Mesenchymal stem cell (in vitro differentiated cells and primary cell): ENCODE measurements around the gene IFI27L1.

ENCODE experiments used
- DNase-seq: peaks from one replicate; pipeline ENCODE4 v3.0.0-alpha.2; 2013
- H2AFZ ChIP-seq: one replicate; pipeline ENCODE4 v1.6.1; 2013; ENCODE audit warnings: low read depth, mild to moderate bottlenecking, control low read depth, inconsistent platforms, low read length, moderate library complexity
- H2AK5ac ChIP-seq: 2 replicates; pipeline ENCODE4 v1.6.1; 2013; ENCODE audit warnings: low read length, moderate library complexity, mild to moderate bottlenecking, inconsistent platforms; ENCODE audit not compliant: severe bottlenecking
- H2BK120ac ChIP-seq: one replicate; pipeline ENCODE4 v1.6.1; 2013; ENCODE audit warnings: low read depth, mild to moderate bottlenecking, inconsistent platforms, low read length, moderate library complexity
- H2BK12ac ChIP-seq, 2 experiments: one replicate each; pipeline ENCODE4 v1.6.1; 2013; ENCODE audit warnings: inconsistent platforms in 2 of 2, low read length in 2 of 2, mild to moderate bottlenecking in 2 of 2, moderate library complexity in 2 of 2, control low read depth in 1 of 2
- H2BK15ac ChIP-seq: one replicate; pipeline ENCODE4 v1.6.1; 2013; ENCODE audit warnings: mild to moderate bottlenecking, low read depth, inconsistent platforms; ENCODE audit not compliant: poor library complexity, severe bottlenecking
- H2BK5ac ChIP-seq: 2 replicates; pipeline ENCODE4 v1.6.1; 2013; ENCODE audit warnings: low read depth, mild to moderate bottlenecking, low read length, control low read depth, inconsistent platforms; ENCODE audit not compliant: poor library complexity, severe bottlenecking
- H3K14ac ChIP-seq, 2 experiments: one replicate each; pipeline ENCODE4 v1.6.1; 2013; ENCODE audit warnings: inconsistent platforms in 2 of 2, low read length in 2 of 2, control low read depth in 1 of 2, mild to moderate bottlenecking in 1 of 2, moderate library complexity in 1 of 2
- H3K18ac ChIP-seq, 2 experiments: one replicate each; pipeline ENCODE4 v1.6.1; 2013; ENCODE audit warnings: inconsistent platforms in 2 of 2, low read length in 2 of 2, control low read depth in 1 of 2, low read depth in 1 of 2, mild to moderate bottlenecking in 1 of 2
- H3K23ac ChIP-seq, 2 experiments: one replicate each; pipeline ENCODE4 v1.6.1; 2013; ENCODE audit warnings: inconsistent platforms in 2 of 2, low read length in 2 of 2, mild to moderate bottlenecking in 2 of 2, moderate library complexity in 2 of 2, control low read depth in 1 of 2
- H3K27ac ChIP-seq: 2 replicates; pipeline ENCODE4 v1.5.1; 2013; ENCODE audit warnings: mild to moderate bottlenecking, moderate library complexity, low read length, control low read depth, inconsistent platforms; ENCODE audit not compliant: poor library complexity, severe bottlenecking
- H3K27me3 ChIP-seq, 2 experiments: 2 replicates each; pipeline versions ENCODE4 v1.6.1 to v1.7.0; 2013; ENCODE audit warnings: low read length in 2 of 2, mild to moderate bottlenecking in 2 of 2, moderate library complexity in 2 of 2, control low read depth in 1 of 2, inconsistent platforms in 1 of 2; ENCODE audit not compliant: control insufficient read depth in 1 of 2, insufficient read depth in 1 of 2
- H3K36me3 ChIP-seq, 2 experiments: 2 replicates each; pipeline versions ENCODE4 v1.6.1 to v1.7.0; 2013; ENCODE audit warnings: low read length in 2 of 2, control low read depth in 1 of 2, inconsistent platforms in 1 of 2, low read depth in 1 of 2, mild to moderate bottlenecking in 1 of 2; ENCODE audit not compliant: insufficient read depth in 2 of 2, control insufficient read depth in 1 of 2
- H3K4ac ChIP-seq, 2 experiments: one replicate each; pipeline ENCODE4 v1.6.1; 2013; ENCODE audit warnings: inconsistent platforms in 2 of 2, low read length in 2 of 2, mild to moderate bottlenecking in 2 of 2, moderate library complexity in 2 of 2, control low read depth in 1 of 2, low read depth in 1 of 2
- H3K4me1 ChIP-seq: 2 replicates; pipeline ENCODE4 v1.6.1; 2013; ENCODE audit warnings: low read depth, low read length, control low read depth; ENCODE audit not compliant: control insufficient read depth, insufficient read depth
- H3K4me2 ChIP-seq: 2 replicates; pipeline ENCODE4 v1.6.1; 2013; ENCODE audit warnings: low read length, mild to moderate bottlenecking, inconsistent platforms; ENCODE audit not compliant: poor library complexity, severe bottlenecking
- H3K4me3 ChIP-seq, 2 experiments: 2 replicates each; pipeline versions ENCODE4 v1.5.1 to v1.7.0; 2013; ENCODE audit warnings: low read length in 2 of 2, mild to moderate bottlenecking in 2 of 2, control low read depth in 1 of 2, low read depth in 1 of 2; ENCODE audit not compliant: insufficient read depth in 1 of 2
- H3K79me1 ChIP-seq: replicated peaks from 2 replicates; pipeline ENCODE4 v1.6.1; 2013; ENCODE audit warnings: mild to moderate bottlenecking, control low read depth, low read length, inconsistent platforms; ENCODE audit not compliant: poor library complexity, severe bottlenecking
- H3K9ac ChIP-seq: 2 replicates; pipeline ENCODE4 v1.7.0; 2013; ENCODE audit warnings: mild to moderate bottlenecking, low read length, moderate library complexity
- H3K9me3 ChIP-seq: 2 replicates; pipeline ENCODE4 v1.7.0; 2013; ENCODE audit warnings: mild to moderate bottlenecking, low read length; ENCODE audit not compliant: control insufficient read depth
- H4K8ac ChIP-seq: one replicate; pipeline ENCODE4 v1.6.1; 2013; ENCODE audit warnings: inconsistent platforms, mild to moderate bottlenecking, low read length, moderate library complexity
- H4K91ac ChIP-seq: one replicate; pipeline ENCODE4 v1.6.1; 2013; ENCODE audit warnings: mild to moderate bottlenecking, low read length, inconsistent platforms
- WGBS: methylation state at CpG from one replicate; pipeline ENCODE4 v1.1.7; 2013; ENCODE audit warnings: mixed read lengths; 5-methylcytosine and 5-hydroxymethylcytosine counted together

IFI27L1 gene

DNA sequence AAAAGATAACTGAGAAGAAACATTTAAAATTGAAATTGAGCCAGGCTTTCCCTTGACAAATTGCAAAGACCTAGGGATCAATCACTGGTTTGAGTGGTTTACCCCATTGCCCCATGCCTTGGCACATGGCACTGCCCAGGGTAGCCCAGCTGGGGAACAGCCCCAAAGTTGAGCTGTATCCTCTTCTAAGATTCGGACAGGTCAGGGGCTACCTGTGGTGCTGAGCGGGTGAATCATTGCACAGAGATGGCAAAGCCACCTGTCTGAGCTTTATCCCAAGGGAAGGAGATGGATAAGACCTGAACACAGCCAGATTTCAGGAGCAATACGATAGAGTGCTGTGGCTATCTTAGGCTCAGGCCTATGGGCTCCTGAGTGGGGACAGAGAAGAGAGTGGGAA lies 41.3 kb downstream of the IFI27L1 start:
- no peak overlapping the region for H3K4me3 ChIP-seq
- H3K36me3 ChIP-seq, result peaks cover 10 to 17% of the 10 kb centered on the region in 2 experiments
- peaks cover 16% of the 10 kb centered on the region for H3K9me3 ChIP-seq
- H3K23ac ChIP-seq, result no peak overlapping the region
- H3K4ac ChIP-seq, result no peak overlapping the region
- H3K79me1 ChIP-seq, result no peaks in the 10 kb centered on the region
- no peak overlapping the region for H2AFZ ChIP-seq
- no peak overlapping the region for H3K18ac ChIP-seq
- no peak overlapping the region for H2BK12ac ChIP-seq
- no peak overlapping the region for H3K14ac ChIP-seq
- H3K9ac ChIP-seq, result no peak overlapping the region
- no peak overlapping the region for H2BK120ac ChIP-seq
- no peak overlapping the region for H3K27ac ChIP-seq
- H2BK15ac ChIP-seq, result no peak overlapping the region
- peaks cover 7% of the 10 kb centered on the region for H3K4me1 ChIP-seq
- no peak overlapping the region for H4K91ac ChIP-seq
- DNase-seq, result no peak
- no peak overlapping the region for H2BK5ac ChIP-seq
- no peak overlapping the region for H4K8ac ChIP-seq
- H2AK5ac ChIP-seq, result no peak overlapping the region
- WGBS, result 54% methylated on average over 3 of the region's 3 CpGs
- H3K4me2 ChIP-seq, result no peak overlapping the region
- peaks cover 0 to 19% of the 10 kb centered on the region in 2 experiments for H3K27me3 ChIP-seq

DNA sequence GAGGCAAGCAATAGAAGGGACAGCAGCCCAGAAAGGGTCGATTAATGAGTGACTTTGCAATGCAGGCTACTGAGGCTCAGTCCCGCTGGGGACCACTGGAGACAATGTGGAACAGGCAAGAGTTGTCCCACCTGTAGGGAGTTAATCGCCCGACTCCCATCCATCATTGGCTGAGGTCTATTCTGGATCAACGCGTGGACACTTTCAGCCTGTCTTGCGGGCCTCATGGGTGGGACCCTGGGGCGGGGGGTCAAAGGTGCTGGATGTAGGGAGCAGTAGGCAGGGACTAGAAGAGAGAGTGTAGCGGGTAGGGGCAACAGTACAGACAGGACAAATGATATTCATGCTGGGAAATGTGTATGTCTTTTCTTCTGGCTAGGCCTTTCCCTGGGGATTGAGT lies 42.2 kb downstream of the IFI27L1 start:
- Histone ChIP-seq H2BK5ac (no peak overlapping the region), H2BK15ac (no peak overlapping the region), H3K79me1 (peaks cover 3% of the 10 kb centered on the region), H3K4me1 (peaks cover 9% of the 10 kb centered on the region), H3K27ac (no peak overlapping the region), H2BK12ac (no peak overlapping the region), H2AFZ (no peak overlapping the region), H3K36me3 (peaks cover 12 to 23% of the 10 kb centered on the region in 2 experiments), H4K91ac (no peak overlapping the region), H3K4ac (no peak overlapping the region), H3K18ac (no peak overlapping the region), H3K9ac (no peak overlapping the region), H3K27me3 (peaks cover 0 to 12% of the 10 kb centered on the region in 2 experiments), H3K4me2 (no peak overlapping the region), H2BK120ac (no peak overlapping the region), H4K8ac (no peak overlapping the region), H3K14ac (no peak overlapping the region), H2AK5ac (no peak overlapping the region), H3K9me3 (peaks cover 16% of the 10 kb centered on the region), H3K4me3 (no peak overlapping the region), H3K23ac (no peak overlapping the region)
- 89% methylated on average over 9 of the region's 9 CpGs for WGBS
- DNase-seq, result no peak

DNA sequence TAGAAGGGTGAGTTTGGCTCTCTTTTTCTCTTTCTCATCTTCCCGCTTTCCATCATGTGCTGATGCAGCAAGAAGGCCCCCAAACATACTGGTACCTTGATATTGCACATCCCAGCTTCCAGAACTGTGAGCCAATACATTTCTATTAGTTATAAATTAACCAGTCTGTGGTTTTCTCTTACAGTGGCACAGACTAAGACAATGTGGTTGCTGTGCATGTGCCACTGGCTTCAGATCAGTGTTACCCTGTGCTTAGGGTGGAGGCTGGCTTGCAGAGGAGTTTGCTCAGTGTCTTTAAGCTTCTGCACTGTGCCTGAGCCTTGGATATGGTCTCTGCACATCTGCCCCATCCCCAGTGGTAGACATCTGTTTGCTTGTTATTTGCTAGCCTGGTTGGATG lies 42.8 kb downstream of the IFI27L1 start:
- Histone ChIP-seq H3K23ac (no peak overlapping the region), H2BK15ac (no peak overlapping the region), H3K79me1 (peaks cover 6% of the 10 kb centered on the region), H3K9me3 (peaks cover 16% of the 10 kb centered on the region), H2AK5ac (no peak overlapping the region), H3K27me3 (peaks cover 0 to 9% of the 10 kb centered on the region in 2 experiments), H2BK120ac (no peak overlapping the region), H3K4ac (no peak overlapping the region), H3K27ac (no peak overlapping the region), H3K4me2 (no peak overlapping the region), H2BK12ac (no peak overlapping the region), H2BK5ac (no peak overlapping the region), H3K36me3 (peaks cover 14 to 23% of the 10 kb centered on the region in 2 experiments), H3K14ac (no peak overlapping the region), H3K18ac (no peak overlapping the region), H3K4me3 (no peak overlapping the region), H3K9ac (no peak overlapping the region), H3K4me1 (peaks cover 11% of the 10 kb centered on the region), H4K91ac (no peak overlapping the region), H2AFZ (no peak overlapping the region), H4K8ac (no peak overlapping the region)
- 60% methylated on average over 1 of the region's 1 CpG for WGBS
- no peak for DNase-seq

DNA sequence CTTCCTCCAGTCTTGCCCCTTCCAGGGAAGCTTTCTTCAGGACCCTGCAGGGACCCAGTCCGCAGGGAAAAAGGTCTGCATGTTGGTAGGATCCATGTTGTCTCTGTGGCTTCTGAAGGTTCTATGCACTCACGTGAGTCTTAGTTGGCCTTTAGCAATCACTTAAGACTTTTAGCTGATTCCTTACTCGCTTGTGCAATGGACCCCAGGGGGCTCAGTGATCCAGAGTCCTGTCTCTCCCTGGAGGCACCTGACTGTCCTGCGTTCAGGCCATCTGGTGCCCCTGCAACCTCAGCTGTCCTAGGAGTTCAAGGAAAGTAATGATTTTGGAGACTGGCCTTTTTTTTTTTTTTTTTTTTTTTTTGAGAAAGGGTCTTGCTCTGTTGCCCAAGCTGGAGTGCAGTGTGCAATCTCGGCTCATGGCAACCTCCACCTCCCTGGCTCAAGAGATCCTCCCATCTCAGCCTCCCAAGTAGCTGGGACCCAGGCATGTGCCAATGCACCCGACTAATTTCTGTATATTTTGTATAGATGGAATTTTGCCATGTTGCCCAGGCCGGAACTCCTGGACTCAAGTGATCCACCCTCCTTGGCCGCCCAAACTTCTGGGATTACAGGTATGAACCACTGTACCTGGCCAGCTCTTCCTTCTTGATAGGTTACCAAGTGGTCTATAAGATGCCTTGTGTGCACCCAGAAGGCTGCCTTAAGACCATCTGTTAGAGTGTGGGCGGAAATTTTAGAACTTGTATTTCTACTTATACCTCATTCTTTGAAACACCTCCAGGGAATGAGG lies 43.7 kb downstream of the IFI27L1 start:
- H3K14ac ChIP-seq, result no peak overlapping the region
- peaks cover 14% of the 10 kb centered on the region for H3K4me1 ChIP-seq
- no peak overlapping the region for H4K91ac ChIP-seq
- no peak overlapping the region for H3K18ac ChIP-seq
- H3K27me3 ChIP-seq, result no peaks in the 10 kb centered on the region
- no peak overlapping the region for H3K4ac ChIP-seq
- no peak overlapping the region for H2AK5ac ChIP-seq
- H3K4me2 ChIP-seq, result no peak overlapping the region
- peaks cover 14 to 23% of the 10 kb centered on the region in 2 experiments for H3K36me3 ChIP-seq
- H2BK5ac ChIP-seq, result no peak overlapping the region
- no peak overlapping the region for H2BK15ac ChIP-seq
- no peak overlapping the region for H3K9ac ChIP-seq
- 92% methylated on average over 7 of the region's 9 CpGs for WGBS
- H2BK120ac ChIP-seq, result no peak overlapping the region
- H3K23ac ChIP-seq, result no peak overlapping the region
- no peak overlapping the region for H3K4me3 ChIP-seq
- H3K27ac ChIP-seq, result no peak overlapping the region
- no peak overlapping the region for H2AFZ ChIP-seq
- H2BK12ac ChIP-seq, result no peak overlapping the region
- DNase-seq, result no peak
- peaks cover 11% of the 10 kb centered on the region for H3K9me3 ChIP-seq
- H4K8ac ChIP-seq, result no peak overlapping the region
- peaks cover 6% of the 10 kb centered on the region for H3K79me1 ChIP-seq
